Measurements from ENCODE around the gene FGFR3. TPM values are rescaled to one million over a fixed set of nuclear protein-coding genes. Genes with fewer than 3 reads are reported as not detected.

FGFR3 gene
- total RNA-seq, 1 donor from 2014 or later, result 169 TPM

DNA sequence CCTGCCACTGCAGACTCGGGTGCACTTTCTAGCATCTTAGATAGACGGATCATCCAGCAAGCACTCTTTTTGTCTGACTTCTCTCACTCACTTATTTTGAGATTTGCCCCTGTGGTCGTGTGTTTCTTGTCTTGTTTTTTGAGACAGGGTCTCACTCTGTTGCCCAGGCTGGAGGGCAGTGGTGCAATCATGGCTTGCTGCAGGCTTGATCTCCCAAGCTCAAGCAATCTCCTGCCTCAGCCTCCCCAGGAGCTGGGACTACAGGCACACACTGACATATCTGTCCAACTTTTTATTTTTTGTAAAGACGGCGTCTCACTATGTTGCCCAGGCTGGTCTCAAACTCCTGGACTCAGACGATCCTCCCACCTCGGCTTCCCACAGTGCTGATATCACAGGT is 26.7 kb downstream of the FGFR3 start:
- TF ChIP-seq, protein P1, sequence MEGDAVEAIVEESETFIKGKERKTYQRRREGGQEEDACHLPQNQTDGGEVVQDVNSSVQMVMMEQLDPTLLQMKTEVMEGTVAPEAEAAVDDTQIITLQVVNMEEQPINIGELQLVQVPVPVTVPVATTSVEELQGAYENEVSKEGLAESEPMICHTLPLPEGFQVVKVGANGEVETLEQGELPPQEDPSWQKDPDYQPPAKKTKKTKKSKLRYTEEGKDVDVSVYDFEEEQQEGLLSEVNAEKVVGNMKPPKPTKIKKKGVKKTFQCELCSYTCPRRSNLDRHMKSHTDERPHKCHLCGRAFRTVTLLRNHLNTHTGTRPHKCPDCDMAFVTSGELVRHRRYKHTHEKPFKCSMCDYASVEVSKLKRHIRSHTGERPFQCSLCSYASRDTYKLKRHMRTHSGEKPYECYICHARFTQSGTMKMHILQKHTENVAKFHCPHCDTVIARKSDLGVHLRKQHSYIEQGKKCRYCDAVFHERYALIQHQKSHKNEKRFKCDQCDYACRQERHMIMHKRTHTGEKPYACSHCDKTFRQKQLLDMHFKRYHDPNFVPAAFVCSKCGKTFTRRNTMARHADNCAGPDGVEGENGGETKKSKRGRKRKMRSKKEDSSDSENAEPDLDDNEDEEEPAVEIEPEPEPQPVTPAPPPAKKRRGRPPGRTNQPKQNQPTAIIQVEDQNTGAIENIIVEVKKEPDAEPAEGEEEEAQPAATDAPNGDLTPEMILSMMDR (IDR thresholded peaks at IDR 0.05; ENCODE audit: unreplicated experiment), result no peak
- no peak overlapping the region for H3K27ac Mint-ChIP-seq
- no peaks in the 10 kb centered on the region for H3K27me3 Mint-ChIP-seq
- no peaks in the 10 kb centered on the region for H3K9me3 Mint-ChIP-seq (ENCODE audit: low read depth)
- H3K4me3 Mint-ChIP-seq (ENCODE audit: low read depth), result no peak overlapping the region
- DNase-seq (ENCODE audit: low spot score, unreplicated experiment), result no peak
- peaks cover 19% of the 10 kb centered on the region for H3K36me3 Mint-ChIP-seq (ENCODE audit: insufficient read depth)
- H3K4me1 Mint-ChIP-seq (ENCODE audit: low read depth), result no peaks in the 10 kb centered on the region

DNA sequence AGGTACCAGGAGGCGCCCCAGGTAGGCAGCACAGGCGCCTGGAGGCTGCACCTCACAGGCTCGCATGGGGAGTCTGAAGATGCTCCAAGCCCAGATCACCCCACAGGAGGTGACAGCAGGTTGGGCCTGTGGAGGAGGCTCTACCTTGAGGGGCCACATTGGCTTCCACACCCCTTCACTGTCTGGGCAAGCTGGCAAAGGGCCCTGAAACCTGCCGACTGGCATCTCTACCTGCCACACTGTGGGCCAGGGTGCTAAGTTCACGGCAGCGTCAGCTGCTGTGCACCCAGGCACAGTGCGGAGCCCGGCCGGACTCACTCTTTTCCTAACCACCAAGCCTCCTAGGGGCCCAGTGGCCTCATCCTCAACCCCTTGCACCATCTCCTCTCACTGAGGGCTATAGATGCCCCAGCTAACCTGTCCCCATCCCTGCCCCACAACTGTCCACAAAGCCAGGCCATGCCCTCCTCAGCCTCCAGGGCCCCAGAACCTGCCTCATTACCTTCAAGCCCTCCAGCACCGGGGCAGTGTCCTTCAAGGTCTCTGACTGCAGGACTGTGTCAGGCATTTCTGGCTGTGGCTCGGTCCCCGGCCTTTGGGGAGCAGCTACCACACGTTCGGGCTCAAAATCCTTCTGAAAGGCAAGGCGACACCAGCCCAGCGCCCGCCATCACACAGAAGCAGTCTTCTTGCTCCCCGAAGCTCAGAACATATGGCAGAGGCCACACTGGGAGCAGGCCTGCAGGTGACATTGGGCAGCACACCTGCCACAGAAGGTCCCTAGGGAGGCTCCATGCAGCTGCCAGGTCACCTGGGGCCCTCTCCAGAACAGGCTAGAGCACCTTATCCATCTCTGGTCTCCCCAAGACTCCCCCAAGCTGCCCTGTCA is 28.8 kb downstream of the FGFR3 start:
- no peak for DNase-seq (ENCODE audit: low spot score, unreplicated experiment)
- TF ChIP-seq, protein P1 (IDR thresholded peaks at IDR 0.05; ENCODE audit: unreplicated experiment), result no peak
- H3K9me3 Mint-ChIP-seq (ENCODE audit: low read depth), result no peaks in the 10 kb centered on the region
- no peak overlapping the region for H3K27ac Mint-ChIP-seq
- H3K4me1 Mint-ChIP-seq (ENCODE audit: low read depth), result no peaks in the 10 kb centered on the region
- peaks cover 27% of the 10 kb centered on the region for H3K36me3 Mint-ChIP-seq (ENCODE audit: insufficient read depth)
- no peak overlapping the region for H3K4me3 Mint-ChIP-seq (ENCODE audit: low read depth)
- H3K27me3 Mint-ChIP-seq, result no peaks in the 10 kb centered on the region

DNA sequence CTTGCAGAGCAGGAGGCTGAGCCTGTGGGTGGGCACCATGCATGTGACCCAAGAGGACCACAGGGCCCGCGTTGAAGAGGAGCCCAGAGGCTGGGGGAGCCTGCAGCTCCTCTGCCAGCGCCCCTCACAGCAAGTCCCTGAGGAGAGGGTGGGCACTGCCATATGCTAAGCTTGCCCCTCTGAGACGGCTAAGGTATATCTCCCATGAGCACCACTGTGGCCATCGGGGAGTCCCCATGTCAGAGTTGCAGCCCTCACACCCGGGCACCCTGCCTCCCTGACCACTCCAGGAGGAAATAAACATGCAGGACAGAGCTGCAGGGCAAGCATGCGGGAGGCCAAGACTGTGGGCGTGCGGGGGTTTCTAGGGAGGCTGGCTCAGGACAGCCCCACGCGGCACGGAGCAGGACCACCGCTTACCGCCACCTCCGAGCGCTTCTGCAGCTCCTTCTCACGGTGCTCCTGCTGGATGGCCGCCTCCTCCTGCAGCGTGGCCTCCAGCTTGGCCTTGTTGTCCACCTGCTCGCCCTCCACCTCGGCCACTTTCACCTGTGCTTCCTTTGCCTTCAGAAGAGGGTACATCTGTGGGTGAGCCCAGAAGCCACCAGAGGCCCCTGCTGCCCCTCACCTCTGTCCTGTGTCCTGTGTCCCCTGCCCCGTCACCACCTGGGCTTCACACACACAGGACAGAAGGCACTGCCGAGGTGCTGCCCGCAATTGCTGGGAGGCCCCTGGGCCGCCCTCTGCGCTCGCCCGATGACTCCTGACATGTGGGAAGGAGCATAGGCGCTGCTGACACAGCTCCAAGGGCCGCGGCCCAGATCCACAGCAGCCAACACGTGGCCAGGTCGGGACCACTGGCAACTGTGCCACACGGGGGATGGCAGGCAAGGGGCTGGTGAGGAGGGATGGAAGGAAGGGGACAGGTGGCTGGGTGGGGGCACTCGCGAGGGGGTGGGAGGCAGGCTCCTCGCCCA is 29.8 kb downstream of the FGFR3 start:
- Mint-ChIP-seq H3K27me3 (no peaks in the 10 kb centered on the region), H3K9me3 (ENCODE audit: low read depth) (no peaks in the 10 kb centered on the region), H3K27ac (no peak overlapping the region), H3K4me1 (ENCODE audit: low read depth) (no peaks in the 10 kb centered on the region), H3K36me3 (ENCODE audit: insufficient read depth) (peaks cover 28% of the 10 kb centered on the region), H3K4me3 (ENCODE audit: low read depth) (no peak overlapping the region)
- TF ChIP-seq, protein P1 (IDR thresholded peaks at IDR 0.05; ENCODE audit: unreplicated experiment), result no peak
- DNase-seq (ENCODE audit: low spot score, unreplicated experiment), result no peak

DNA sequence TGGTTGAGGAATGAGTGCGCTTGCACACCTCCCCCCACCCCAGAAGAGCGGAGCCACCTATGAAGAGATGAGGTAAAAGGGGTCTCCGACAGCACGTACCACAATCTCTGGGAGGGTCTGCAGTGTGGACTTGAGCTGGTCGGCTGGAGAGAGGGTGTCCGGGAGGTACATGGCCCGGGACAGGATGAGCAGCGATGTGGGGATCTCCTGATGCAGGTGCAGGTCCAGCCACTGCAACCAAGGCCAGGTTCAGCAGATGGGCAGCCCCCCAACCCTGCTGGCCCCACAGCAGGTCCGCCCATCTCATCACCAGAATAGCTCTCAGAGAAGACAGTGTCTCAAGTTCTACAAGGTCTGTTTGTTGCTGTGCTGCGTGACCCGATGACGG is 30.4 kb downstream of the FGFR3 start:
- Mint-ChIP-seq H3K27me3 (no peaks in the 10 kb centered on the region), H3K4me3 (ENCODE audit: low read depth) (no peak overlapping the region), H3K36me3 (ENCODE audit: insufficient read depth) (peaks cover 28% of the 10 kb centered on the region), H3K9me3 (ENCODE audit: low read depth) (no peaks in the 10 kb centered on the region), H3K4me1 (ENCODE audit: low read depth) (no peaks in the 10 kb centered on the region), H3K27ac (no peak overlapping the region)
- DNase-seq (ENCODE audit: low spot score, unreplicated experiment), result no peak
- TF ChIP-seq, protein P1 (IDR thresholded peaks at IDR 0.05; ENCODE audit: unreplicated experiment), result no peak

DNA sequence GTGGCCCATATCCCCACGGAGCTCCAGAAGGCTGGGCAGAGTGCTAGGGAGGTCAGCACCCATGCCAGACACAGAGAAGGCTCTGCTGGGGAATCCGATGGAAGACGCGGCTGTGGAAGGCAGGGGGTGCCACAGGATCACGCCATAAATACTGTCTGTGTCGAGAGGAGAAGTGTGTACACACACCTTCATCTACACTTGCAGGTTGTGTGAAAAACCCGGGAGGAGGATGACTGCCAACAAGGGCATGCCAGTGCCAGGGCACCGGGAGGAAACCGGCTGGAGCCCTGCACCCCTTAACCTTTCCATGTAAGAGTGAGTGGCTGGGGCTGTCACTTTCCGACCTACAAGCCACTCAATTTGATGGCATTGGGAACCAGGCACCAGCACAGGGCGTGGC is 31.7 kb downstream of the FGFR3 start:
- H3K4me1 Mint-ChIP-seq (ENCODE audit: low read depth), result no peaks in the 10 kb centered on the region
- H3K27ac Mint-ChIP-seq, result no peak overlapping the region
- peaks cover 31% of the 10 kb centered on the region for H3K36me3 Mint-ChIP-seq (ENCODE audit: insufficient read depth)
- H3K27me3 Mint-ChIP-seq, result no peaks in the 10 kb centered on the region
- peaks cover 5% of the 10 kb centered on the region for H3K9me3 Mint-ChIP-seq (ENCODE audit: low read depth)
- no peak for DNase-seq (ENCODE audit: low spot score, unreplicated experiment)
- TF ChIP-seq, protein P1 (IDR thresholded peaks at IDR 0.05; ENCODE audit: unreplicated experiment), result no peak
- no peak overlapping the region for H3K4me3 Mint-ChIP-seq (ENCODE audit: low read depth)
